Activated CD8-positive, alpha-beta memory T cell treated with anti-CD3 and anti-CD28 coated beads, Interleukin-2, amount 50 U/mL, for 24 hours (primary cell): ENCODE results near the gene TRPV3.
"Not testable (repeated sequence)": the region's sequence is repeated elsewhere in the genome, so short reads cannot be mapped to it uniquely, and the experiment has no call there.

Experiments used
- DNase-seq: peaks from one replicate; pipeline ENCODE4 v3.0.0-alpha.2; 2020; ENCODE audit errors: extremely low read depth

Gene TRPV3

DNA sequence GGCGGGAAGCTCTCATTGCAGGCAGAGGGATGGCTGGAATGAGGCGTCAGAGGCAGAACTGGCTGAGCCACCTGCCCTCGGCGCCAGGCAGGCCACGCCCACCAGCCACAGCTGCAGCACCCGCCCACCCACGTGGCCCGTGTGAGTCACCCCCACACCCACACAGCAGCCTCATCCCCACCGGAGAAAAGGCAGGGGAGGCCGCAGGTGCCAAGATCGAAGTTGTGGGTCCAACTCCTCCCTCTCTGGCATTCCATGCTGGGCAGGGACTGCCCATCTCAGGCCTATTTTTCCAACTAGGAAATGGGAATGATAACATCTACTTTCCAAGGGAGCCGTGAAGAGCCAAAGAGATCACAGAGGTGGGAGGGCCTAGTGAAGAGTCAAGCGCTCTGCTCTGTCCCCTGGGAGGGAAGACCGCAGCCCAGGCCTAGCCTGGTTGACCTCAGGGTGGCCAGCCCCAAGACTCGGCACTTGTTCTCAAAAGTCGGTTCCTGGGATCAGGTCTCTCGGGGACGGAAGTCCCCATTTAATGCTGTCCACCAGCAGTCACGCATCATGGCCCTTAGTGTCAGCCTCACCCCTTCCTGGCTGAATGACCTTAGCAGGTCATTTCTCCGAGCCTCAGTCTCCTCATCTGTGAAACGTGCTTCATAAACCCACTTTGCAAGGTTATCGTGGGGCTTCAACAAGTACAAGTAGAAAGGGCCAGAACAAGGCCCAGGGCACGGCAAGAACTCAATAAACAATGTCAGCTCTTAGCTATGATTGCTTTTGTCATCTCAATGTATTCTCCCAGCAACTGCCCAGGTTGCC is at the start of gene TRPV3:
TRPV3 (minus strand) TSS at position 45 of the 816 bp plus-strand sequence. CDS start 2,962 bp downstream, outside the sequence.
- peak; percentile 17 for DNase-seq

DNA sequence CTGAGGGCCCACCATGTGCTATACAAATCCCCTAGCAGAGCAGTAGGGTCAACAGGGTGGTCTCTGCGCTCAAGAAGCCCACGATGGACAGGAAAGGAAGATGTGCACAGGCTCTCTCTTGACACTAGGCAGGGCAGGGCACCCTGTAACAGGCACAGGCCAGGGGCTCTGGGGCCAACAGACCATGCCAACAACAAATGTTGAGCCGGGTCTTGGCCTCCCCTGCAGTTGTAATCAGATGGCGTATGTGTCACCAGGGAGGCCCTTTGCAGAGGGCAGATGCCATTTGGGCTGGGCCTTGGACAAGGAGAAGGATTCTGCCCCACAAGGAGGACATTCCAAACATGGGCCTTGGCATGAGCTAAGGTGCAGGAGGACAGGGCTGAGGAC is 46.3 kb upstream of the TRPV3 start:
- DNase-seq = no peak

DNA sequence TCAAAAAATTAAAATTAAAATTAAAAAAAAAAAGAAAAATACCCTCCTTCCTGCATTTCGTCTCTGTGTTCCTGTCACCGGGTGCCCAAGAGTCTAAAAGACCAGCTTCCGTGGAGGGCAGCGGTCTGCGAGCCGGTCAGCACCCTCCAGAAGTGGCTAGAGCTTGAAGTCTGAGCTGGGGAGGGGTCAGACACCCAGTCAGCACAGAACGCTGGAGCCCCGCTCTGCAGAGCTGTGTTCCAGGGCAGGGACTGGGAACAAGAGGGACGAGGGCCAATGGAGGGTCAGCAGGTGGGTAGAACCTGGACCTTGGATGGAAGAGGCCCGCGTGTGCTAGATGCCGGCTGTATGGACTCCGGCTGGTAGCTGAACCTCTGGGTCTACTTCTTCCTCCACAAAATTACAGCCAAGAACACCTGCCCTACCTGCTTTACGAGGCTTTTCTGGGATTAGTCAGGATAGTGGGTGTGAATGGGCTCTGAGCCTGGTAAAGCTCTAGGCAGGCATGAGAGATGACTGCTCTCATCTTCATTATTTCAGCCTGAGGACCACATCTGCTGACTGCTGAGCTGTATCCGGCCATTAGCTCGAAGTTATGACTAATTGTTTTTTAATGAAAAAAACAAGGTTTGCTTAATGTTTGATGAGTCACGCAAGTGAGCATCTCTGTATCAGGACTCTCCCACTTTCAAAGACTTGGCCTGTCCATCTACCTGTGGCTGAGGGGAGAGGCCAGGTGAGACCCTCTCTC is 45.7 kb upstream of the TRPV3 start:
- no peak for DNase-seq

DNA sequence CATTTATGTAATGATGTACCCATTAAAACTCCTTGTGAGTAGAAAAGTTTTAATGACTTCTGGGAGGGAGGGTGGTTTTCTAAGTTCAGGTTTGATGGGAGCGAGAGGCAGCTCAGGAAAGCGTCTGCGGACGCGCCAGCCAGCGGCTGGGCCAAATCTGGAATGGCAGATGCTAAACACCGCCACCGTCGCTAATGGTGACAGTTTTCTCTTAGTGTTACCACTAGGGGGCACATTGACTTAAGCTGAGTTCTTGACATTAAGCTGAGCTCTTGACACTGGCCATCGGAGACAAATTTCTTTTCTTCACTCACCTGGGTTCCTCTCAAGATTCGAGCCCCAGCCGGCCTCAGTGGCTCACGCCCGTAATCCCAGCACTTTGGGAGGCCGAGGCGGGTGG is 44.9 kb upstream of the TRPV3 start:
- no peak for DNase-seq

DNA sequence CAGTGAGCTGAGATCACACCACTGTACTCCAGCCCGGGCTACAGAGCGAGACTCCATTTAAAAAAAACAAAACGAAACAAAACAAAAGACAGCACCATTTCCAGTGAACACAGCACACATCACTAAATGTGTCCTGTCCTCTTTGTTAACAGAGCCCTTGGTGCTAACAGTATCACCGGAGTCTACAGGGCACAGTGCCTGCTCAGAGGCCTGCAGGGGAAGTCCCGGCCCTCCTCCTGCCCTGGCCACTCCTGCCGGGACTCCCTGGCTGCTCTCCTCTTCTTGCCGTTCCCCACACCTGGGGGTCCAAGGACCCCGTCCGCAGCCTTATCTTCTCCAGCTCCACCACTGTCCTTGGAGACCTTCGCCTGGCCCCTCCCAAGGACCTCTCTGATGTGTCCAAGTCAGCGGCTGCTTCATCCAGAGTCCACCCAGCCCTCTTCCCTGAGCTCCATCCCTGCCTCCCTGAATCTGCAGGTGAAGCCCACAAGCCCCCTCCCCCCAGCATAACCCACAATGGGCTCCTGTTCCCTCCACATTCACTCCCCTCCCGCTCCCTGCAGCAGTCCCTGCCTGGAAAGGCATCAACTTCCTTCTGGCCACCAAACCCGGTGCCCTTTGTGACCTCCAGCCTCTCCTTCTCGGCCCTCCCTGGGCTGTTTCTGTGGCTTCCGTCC is 43.1 kb upstream of the TRPV3 start:
- no peak for DNase-seq

GRCh38 chr17:3598078-3598477 is 40.5 kb upstream of the TRPV3 start:
- no peak for DNase-seq

- no peak for DNase-seq
These were observed 39.3 kb upstream of the TRPV3 start for GRCh38 chr17:3596804-3597464.

- no peak for DNase-seq
These were observed 37.4 kb upstream of the TRPV3 start for GRCh38 chr17:3594976-3595375.

DNA sequence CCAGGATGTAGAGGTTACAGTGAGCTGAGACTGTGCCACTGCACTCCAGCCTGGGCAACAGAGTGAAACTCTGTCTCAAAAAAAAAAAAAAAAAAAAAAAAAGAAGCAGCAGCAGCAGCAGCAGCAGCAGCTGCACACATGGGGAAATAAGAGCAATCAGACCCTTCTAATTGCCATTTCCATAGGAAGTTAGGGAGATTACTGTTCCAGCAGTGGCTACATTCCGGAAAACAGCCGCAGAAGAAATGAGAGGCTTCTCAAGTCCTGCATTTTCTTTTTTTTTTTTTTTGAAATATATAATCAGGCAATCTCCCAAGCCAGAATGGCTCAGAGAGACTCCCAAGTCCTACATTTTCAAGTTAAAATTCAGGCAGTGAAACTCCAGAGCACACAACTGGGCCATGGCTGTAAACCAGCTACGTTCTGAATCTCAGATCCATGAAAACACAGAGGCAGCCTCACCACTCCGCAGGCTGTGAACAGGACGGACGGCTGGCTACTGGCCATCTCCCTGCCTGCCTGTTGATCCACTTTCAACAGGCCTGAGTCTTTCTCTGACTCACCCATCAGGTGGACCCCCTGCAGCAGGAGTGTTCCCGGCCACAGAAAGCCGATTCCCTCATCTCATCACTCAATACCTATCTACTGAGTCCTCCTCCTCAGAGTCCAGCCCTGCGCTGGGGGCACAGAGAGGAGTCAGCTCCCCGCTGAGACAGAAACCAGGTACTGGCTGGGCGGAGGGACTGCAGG is 36.6 kb upstream of the TRPV3 start:
- DNase-seq = no peak

- no peak for DNase-seq
These were observed 35.8 kb upstream of the TRPV3 start for GRCh38 chr17:3593384-3593783.

GRCh38 chr17:3592216-3592860 is 34.7 kb upstream of the TRPV3 start:
- no peak for DNase-seq

DNA sequence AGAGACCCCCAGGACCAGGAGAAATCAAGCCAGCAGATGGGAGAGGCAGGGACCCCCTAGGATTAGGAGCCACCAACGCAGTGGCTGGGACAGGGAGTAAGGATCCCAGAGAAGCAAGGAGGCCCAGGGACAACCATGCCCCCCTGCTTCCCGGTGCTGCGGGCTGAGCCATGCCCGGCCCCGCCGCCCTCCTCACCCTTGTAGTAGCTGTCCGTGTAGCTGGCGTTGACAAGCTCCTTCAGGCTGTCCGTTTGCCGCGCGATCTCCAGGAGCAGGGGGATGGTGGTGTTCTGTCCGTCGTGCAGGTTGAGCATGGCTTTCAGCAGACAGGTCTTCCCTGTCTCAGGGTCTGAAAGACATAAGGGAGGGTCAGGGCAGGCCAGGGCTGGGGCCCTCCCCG is 33.2 kb upstream of the TRPV3 start:
- DNase-seq = no peak

- DNase-seq = no peak
These were observed 32.6 kb upstream of the TRPV3 start for GRCh38 chr17:3590231-3590630.

DNA sequence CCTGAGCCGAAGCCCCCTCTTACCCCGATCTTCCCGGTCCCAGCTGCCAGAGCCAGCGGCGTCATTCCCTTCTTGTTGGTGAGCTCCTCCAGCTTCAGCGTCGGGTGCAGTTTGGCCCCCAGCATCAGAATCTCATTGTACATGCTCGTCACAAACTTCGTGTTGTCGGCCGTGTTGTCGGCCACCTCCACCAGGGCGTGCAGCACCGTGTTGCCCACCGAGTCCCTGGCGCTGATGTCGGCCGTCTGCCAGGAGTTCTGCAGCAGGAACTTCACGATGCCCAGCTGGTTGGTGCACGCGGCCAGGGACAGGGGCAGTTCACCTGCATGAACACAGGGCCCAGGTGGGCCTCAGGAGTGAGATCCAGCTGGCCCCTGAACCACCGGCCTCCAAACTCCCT is 32.2 kb upstream of the TRPV3 start:
- DNase-seq = no peak

DNA sequence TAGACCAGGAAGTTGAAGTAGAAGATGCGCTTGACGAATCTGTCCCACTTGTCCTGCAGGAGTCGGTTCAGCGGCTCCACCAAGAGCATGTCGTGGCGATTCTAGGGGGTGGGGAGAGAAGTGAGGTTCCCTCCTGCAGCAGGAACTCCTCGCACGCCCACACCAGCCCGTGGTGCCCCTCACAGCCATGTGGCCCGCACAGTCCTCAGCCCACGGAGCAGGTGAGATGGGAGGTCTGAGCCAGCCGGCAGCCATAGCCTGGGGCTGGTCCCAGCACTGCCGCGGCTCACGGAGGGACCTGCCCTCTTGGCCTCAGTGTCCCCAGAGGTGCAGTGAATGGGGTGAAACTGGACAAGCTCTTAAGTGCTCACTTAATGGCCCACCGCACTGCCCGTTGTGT is 28.2 kb upstream of the TRPV3 start:
- no peak for DNase-seq

- no peak for DNase-seq
These were observed 25.8 kb upstream of the TRPV3 start for GRCh38 chr17:3583456-3583855.

- no peak for DNase-seq
These were observed 25.3 kb upstream of the TRPV3 start for GRCh38 chr17:3582915-3583314.

GRCh38 chr17:3578667-3579066 is 21.1 kb upstream of the TRPV3 start:
- not testable (repeated sequence) for DNase-seq

DNA sequence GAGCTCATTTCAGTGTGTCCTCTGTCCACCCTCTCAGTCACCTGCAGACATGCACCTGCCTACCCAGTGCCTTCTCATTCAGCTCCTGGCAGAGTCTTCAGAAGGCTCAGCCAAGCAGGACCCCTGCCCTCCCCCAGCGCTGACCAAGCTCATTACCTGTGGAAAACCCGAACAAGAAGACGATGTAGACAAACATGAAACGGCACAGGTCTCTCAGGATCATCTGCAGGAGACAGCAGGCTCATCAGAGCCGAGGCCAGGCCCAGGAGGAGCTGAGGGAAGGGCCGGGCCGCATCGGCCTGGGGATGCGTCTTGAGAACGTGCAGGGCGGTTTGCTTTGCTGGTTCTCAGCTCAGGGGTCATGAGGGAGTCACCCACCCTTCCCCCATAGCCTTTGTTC is 19.4 kb upstream of the TRPV3 start:
- DNase-seq = no peak

DNA sequence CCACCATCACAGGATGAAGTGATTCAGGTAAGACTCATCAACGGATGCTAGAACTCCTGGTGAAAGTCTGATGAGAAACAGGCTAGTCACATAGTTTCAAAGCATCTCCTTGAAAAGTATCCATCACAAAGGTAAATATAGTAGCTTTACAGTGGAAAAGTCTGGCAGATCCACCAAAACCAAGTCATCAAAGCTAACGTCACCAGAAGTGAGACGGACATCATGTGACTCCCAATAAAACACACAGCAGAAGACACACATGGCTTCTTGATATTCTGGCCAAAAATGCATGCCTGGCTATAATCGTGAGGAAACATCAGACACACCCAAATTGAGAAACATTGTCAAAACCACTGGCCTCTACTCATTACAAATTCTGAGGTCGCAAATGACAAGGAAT is 17.9 kb upstream of the TRPV3 start:
- DNase-seq = no peak

- DNase-seq = no peak
These were observed 16.6 kb upstream of the TRPV3 start for GRCh38 chr17:3574231-3574630.
